Measurements from ENCODE around the gene FAM131A.

FAM131A gene

GRCh38 chr3:184305577-184305976, 31.8 kb upstream of the FAM131A start:
- TF ChIP-seq POLR2A (IDR thresholded peaks at IDR 0.05; ENCODE audit: low read depth, low read length) = no peak
- no peak for TF ChIP-seq POLR2AphosphoS5 (IDR thresholded peaks at IDR 0.05; ENCODE audit: low read depth, low read length)
- TF ChIP-seq TAF1 (IDR thresholded peaks at IDR 0.05; ENCODE audit: borderline replicate concordance, low read depth, low read length) = no peak
- no peak for DNase-seq (ENCODE audit: insufficient read length)
- peak; percentile 48 for FAIRE-seq

- FAIRE-seq = no peak
- TF ChIP-seq POLR2A (IDR thresholded peaks at IDR 0.05; ENCODE audit: low read depth, low read length) (no peak), POLR2AphosphoS5 (IDR thresholded peaks at IDR 0.05; ENCODE audit: low read depth, low read length) (no peak), TAF1 (IDR thresholded peaks at IDR 0.05; ENCODE audit: borderline replicate concordance, low read depth, low read length) (no peak)
Observed at GRCh38 chr3:184306341-184306972, 30.9 kb upstream of the FAM131A start.

GRCh38 chr3:184307915-184308314, 29.5 kb upstream of the FAM131A start:
- FAIRE-seq (no peak), DNase-seq (ENCODE audit: insufficient read length) (no peak)
- no peak for TF ChIP-seq POLR2AphosphoS5 (IDR thresholded peaks at IDR 0.05; ENCODE audit: low read depth, low read length)
- no peak for TF ChIP-seq TAF1 (IDR thresholded peaks at IDR 0.05; ENCODE audit: borderline replicate concordance, low read depth, low read length)
- no peak for TF ChIP-seq POLR2A (IDR thresholded peaks at IDR 0.05; ENCODE audit: low read depth, low read length)

More at GRCh38 chr3:184306341-184306972, 30.9 kb upstream of the FAM131A start:
- DNase-seq (ENCODE audit: insufficient read length) = no peak

- TF ChIP-seq POLR2A (IDR thresholded peaks at IDR 0.05; ENCODE audit: low read depth, low read length) = no peak
- no peak for DNase-seq (ENCODE audit: insufficient read length)
- no peak for FAIRE-seq
Observed at GRCh38 chr3:184308744-184309143, 28.7 kb upstream of the FAM131A start.

GRCh38 chr3:184311633-184312032, 25.8 kb upstream of the FAM131A start:
- FAIRE-seq (no peak), DNase-seq (ENCODE audit: insufficient read length) (no peak)
- TF ChIP-seq POLR2AphosphoS5 (IDR thresholded peaks at IDR 0.05; ENCODE audit: low read depth, low read length) (no peak), POLR2A (IDR thresholded peaks at IDR 0.05; ENCODE audit: low read depth, low read length) (no peak), TAF1 (IDR thresholded peaks at IDR 0.05; ENCODE audit: borderline replicate concordance, low read depth, low read length) (no peak)

GRCh38 chr3:184314363-184314699, 23.1 kb upstream of the FAM131A start, which contains the start of gene EIF4G1:
EIF4G1 (plus strand) TSS chr3:184314606; CDS start chr3:184315797, 1,191 bp downstream.
- DNase-seq (ENCODE audit: insufficient read length) (peak; percentile 97), FAIRE-seq (peak; percentile 95)
- TF ChIP-seq POLR2AphosphoS5 (IDR thresholded peaks at IDR 0.05; ENCODE audit: low read depth, low read length) (peak; percentile 74), TAF1 (IDR thresholded peaks at IDR 0.05; ENCODE audit: borderline replicate concordance, low read depth, low read length) (peak; percentile 93), POLR2A (IDR thresholded peaks at IDR 0.05; ENCODE audit: low read depth, low read length) (peak; percentile 86)

GRCh38 chr3:184314700-184315542, 22.5 kb upstream of the FAM131A start:
- FAIRE-seq = no peak
- peak; percentile 61 for DNase-seq (ENCODE audit: insufficient read length)
- TF ChIP-seq POLR2A (IDR thresholded peaks at IDR 0.05; ENCODE audit: low read depth, low read length) (no peak; the same call in none of the 2 replicates), TAF1 (IDR thresholded peaks at IDR 0.05; ENCODE audit: borderline replicate concordance, low read depth, low read length) (0 out of 2 replicates have a peak, but pooled peaks have one; percentile 15), POLR2AphosphoS5 (IDR thresholded peaks at IDR 0.05; ENCODE audit: low read depth, low read length) (0 out of 2 replicates have a peak, but pooled peaks have one; percentile 6)

GRCh38 chr3:184315543-184315867, 21.9 kb upstream of the FAM131A start:
- no peak for TF ChIP-seq POLR2A (IDR thresholded peaks at IDR 0.05; ENCODE audit: low read depth, low read length)
- TF ChIP-seq POLR2AphosphoS5 (IDR thresholded peaks at IDR 0.05; ENCODE audit: low read depth, low read length) = no peak
- DNase-seq (ENCODE audit: insufficient read length) (no peak), FAIRE-seq (peak; percentile 75)

GRCh38 chr3:184315871-184316661, 21.3 kb upstream of the FAM131A start:
- DNase-seq (ENCODE audit: insufficient read length) (no peak), FAIRE-seq (no peak)
- TF ChIP-seq TAF1 (IDR thresholded peaks at IDR 0.05; ENCODE audit: borderline replicate concordance, low read depth, low read length) (no peak), POLR2AphosphoS5 (IDR thresholded peaks at IDR 0.05; ENCODE audit: low read depth, low read length) (0 out of 2 replicates have a peak, but pooled peaks have one; percentile 14), POLR2A (IDR thresholded peaks at IDR 0.05; ENCODE audit: low read depth, low read length) (peak; percentile 38; the same call in 1 of the 2 replicates)

- DNase-seq (ENCODE audit: insufficient read length) (no peak), FAIRE-seq (no peak)
- TF ChIP-seq POLR2AphosphoS5 (IDR thresholded peaks at IDR 0.05; ENCODE audit: low read depth, low read length) (no peak; the same call in 1 of the 2 replicates), TAF1 (IDR thresholded peaks at IDR 0.05; ENCODE audit: borderline replicate concordance, low read depth, low read length) (no peak), POLR2A (IDR thresholded peaks at IDR 0.05; ENCODE audit: low read depth, low read length) (no peak)
Observed at GRCh38 chr3:184316792-184317191, 20.6 kb upstream of the FAM131A start.

GRCh38 chr3:184317201-184317600, 20.2 kb upstream of the FAM131A start:
- TF ChIP-seq POLR2AphosphoS5 (IDR thresholded peaks at IDR 0.05; ENCODE audit: low read depth, low read length) (no peak; the same call in 1 of the 2 replicates), POLR2A (IDR thresholded peaks at IDR 0.05; ENCODE audit: low read depth, low read length) (no peak), TAF1 (IDR thresholded peaks at IDR 0.05; ENCODE audit: borderline replicate concordance, low read depth, low read length) (no peak)
- FAIRE-seq (no peak), DNase-seq (ENCODE audit: insufficient read length) (no peak)

Data from GM12892 (cell line).